HUES48 (cell line): Measurements from ENCODE around the gene MAGEA3.
"Not testable (repeated sequence)": the region's sequence is repeated elsewhere in the genome, so short reads cannot be mapped to it uniquely, and the experiment has no call there.

Experiments used
- H3K27ac ChIP-seq: one replicate; pipeline ENCODE4 v1.7.0; 2013; ENCODE audit warnings: low read depth, low read length, inconsistent platforms
- H3K27me3 ChIP-seq: 2 replicates; pipeline ENCODE4 v1.6.1; 2013; ENCODE audit warnings: mild to moderate bottlenecking, low read length; ENCODE audit not compliant: control insufficient read depth, insufficient read depth
- H3K36me3 ChIP-seq: 2 replicates; pipeline ENCODE4 v1.6.1; 2013; ENCODE audit warnings: low read length; ENCODE audit not compliant: control insufficient read depth, insufficient read depth
- H3K4me1 ChIP-seq: 2 replicates; pipeline ENCODE4 v1.6.1; 2013; ENCODE audit warnings: mild to moderate bottlenecking, low read length; ENCODE audit not compliant: control insufficient read depth, insufficient read depth
- H3K4me3 ChIP-seq: 2 replicates; pipeline ENCODE4 v1.5.1; 2013; ENCODE audit warnings: mild to moderate bottlenecking, low read depth, low read length
- H3K9ac ChIP-seq: 2 replicates; pipeline ENCODE4 v1.6.1; 2013; ENCODE audit warnings: mild to moderate bottlenecking, low read depth, low read length, moderate library complexity
- H3K9me3 ChIP-seq: 2 replicates; pipeline ENCODE4 v1.6.1; 2013; ENCODE audit warnings: low read length; ENCODE audit not compliant: control insufficient read depth, insufficient read depth

Gene MAGEA3

GRCh38 chrX:152697952-152698931 is at the start of gene MAGEA3:
Gene MAGEA3, plus strand, starts transcription at chrX:152698794. Its CDS starts 2,039 bp downstream, at chrX:152700833.
- not testable (repeated sequence) for H3K36me3 ChIP-seq, H3K27ac ChIP-seq, H3K9ac ChIP-seq, H3K27me3 ChIP-seq, H3K4me1 ChIP-seq, H3K9me3 ChIP-seq, H3K4me3 ChIP-seq

DNA sequence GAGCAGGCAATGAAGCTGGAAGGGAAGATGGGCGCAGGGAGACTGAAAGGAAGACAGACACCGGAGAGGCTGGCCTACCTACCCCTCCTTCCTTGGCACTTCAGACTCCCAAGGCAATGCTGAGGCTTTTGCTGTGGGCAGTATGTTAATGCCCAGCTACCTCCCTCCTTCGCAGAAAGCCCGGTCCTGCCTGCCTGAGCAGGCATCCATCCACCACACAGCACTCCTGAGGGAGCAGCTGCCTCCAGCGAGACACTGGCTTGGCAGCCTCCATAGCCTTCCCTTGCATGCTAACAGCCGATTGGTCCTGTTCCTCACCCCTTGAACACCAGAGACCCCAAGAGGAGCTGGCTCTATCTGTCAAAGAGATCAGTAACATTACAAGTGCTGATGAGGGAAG is 46.5 kb upstream of the MAGEA3 start:
- H3K27me3 ChIP-seq: no peaks in the 10 kb centered on the region
- H3K9me3 ChIP-seq: peaks cover 62% of the 10 kb centered on the region
- no peak overlapping the region for H3K27ac ChIP-seq

GRCh38 chrX:152652467-152652866 is 46.1 kb upstream of the MAGEA3 start:
- Histone ChIP-seq H3K9ac (no peak overlapping the region), H3K27me3 (no peaks in the 10 kb centered on the region), H3K36me3 (peaks cover 37% of the 10 kb centered on the region), H3K27ac (no peak overlapping the region), H3K4me3 (no peak overlapping the region), H3K9me3 (peaks cover 61% of the 10 kb centered on the region), H3K4me1 (no peaks in the 10 kb centered on the region)

More for the DNA sequence above, 46.5 kb upstream of the MAGEA3 start:
- H3K4me3 ChIP-seq: no peak overlapping the region
- H3K4me1 ChIP-seq: no peaks in the 10 kb centered on the region
- no peak overlapping the region for H3K9ac ChIP-seq
- peaks cover 40% of the 10 kb centered on the region for H3K36me3 ChIP-seq

GRCh38 chrX:152656087-152656486 is 42.5 kb upstream of the MAGEA3 start:
- peaks cover 64% of the 10 kb centered on the region for H3K9me3 ChIP-seq
- H3K9ac ChIP-seq: no peak overlapping the region
- peaks cover 12% of the 10 kb centered on the region for H3K36me3 ChIP-seq
- H3K4me3 ChIP-seq: no peak overlapping the region
- no peaks in the 10 kb centered on the region for H3K27me3 ChIP-seq
- H3K4me1 ChIP-seq: no peaks in the 10 kb centered on the region
- no peak overlapping the region for H3K27ac ChIP-seq

- Histone ChIP-seq H3K27me3 (no peaks in the 10 kb centered on the region), H3K9me3 (peaks cover 59% of the 10 kb centered on the region), H3K9ac (no peak overlapping the region), H3K36me3 (peaks cover 6% of the 10 kb centered on the region), H3K4me1 (no peaks in the 10 kb centered on the region), H3K27ac (no peak overlapping the region), H3K4me3 (no peak overlapping the region)
Measured at GRCh38 chrX:152656890-152657289, 41.7 kb upstream of the MAGEA3 start.

GRCh38 chrX:152658302-152658701 is 40.3 kb upstream of the MAGEA3 start:
- Histone ChIP-seq H3K9me3 (peaks cover 57% of the 10 kb centered on the region), H3K27me3 (no peaks in the 10 kb centered on the region), H3K4me3 (no peak overlapping the region), H3K9ac (no peak overlapping the region), H3K27ac (no peak overlapping the region), H3K36me3 (no peaks in the 10 kb centered on the region; the same call in 1 of the 2 replicates), H3K4me1 (no peaks in the 10 kb centered on the region)

DNA sequence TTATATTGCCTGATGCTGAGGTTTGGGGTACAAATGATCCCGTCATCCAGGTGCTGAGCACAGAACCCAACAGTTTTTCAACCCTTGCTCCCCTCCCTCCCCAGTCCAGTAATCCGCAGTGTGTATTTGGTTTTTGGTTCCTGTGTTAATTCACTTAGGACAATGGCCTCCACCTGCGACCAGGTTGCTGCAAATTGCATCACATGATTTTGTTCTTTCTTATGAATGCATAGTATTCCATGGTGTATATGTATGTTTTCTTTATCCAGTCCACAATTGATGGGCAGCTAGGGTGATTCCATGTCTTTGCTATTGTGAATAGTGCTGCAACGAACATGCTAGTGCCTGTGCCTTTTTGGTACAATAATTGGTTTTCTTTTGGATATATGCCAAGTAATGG is 35.5 kb upstream of the MAGEA3 start:
- Histone ChIP-seq H3K9ac (no peak overlapping the region), H3K27me3 (no peaks in the 10 kb centered on the region), H3K27ac (no peak overlapping the region), H3K9me3 (peaks cover 41% of the 10 kb centered on the region), H3K36me3 (no peaks in the 10 kb centered on the region), H3K4me1 (no peaks in the 10 kb centered on the region), H3K4me3 (no peak overlapping the region)

- Histone ChIP-seq H3K27ac (no peak overlapping the region), H3K27me3 (no peaks in the 10 kb centered on the region), H3K9me3 (peaks cover 7% of the 10 kb centered on the region), H3K4me3 (no peak overlapping the region), H3K9ac (no peak overlapping the region), H3K36me3 (no peaks in the 10 kb centered on the region), H3K4me1 (no peaks in the 10 kb centered on the region)
Measured at GRCh38 chrX:152674135-152674534, 24.5 kb upstream of the MAGEA3 start.

- H3K36me3 ChIP-seq, H3K9ac ChIP-seq, H3K27me3 ChIP-seq, H3K4me1 ChIP-seq, H3K4me3 ChIP-seq, H3K9me3 ChIP-seq, H3K27ac ChIP-seq: not testable (repeated sequence)
Measured at GRCh38 chrX:152674652-152675051, 23.9 kb upstream of the MAGEA3 start.

DNA sequence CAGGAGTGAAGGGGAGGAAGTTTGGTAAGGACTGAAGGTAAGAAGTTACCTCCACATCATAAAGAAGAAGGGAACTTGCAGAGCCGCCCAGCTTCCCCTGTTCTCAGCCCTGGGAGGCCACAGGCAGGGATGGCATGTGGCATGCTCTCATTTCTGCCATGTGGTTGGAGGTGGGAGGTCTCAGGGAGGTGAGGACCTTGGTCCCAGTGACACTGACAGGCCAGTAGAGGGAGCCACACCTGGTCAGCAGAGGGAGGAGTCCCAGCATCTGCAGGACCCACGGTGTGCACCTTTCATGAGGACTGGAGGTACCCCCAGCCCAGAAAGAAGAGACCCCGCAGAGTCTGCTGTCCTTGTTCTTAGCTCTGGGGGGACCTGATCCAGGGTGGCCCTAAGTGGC is 17.6 kb upstream of the MAGEA3 start:
- not testable (repeated sequence) for H3K27ac ChIP-seq, H3K4me1 ChIP-seq, H3K27me3 ChIP-seq, H3K36me3 ChIP-seq, H3K4me3 ChIP-seq, H3K9me3 ChIP-seq, H3K9ac ChIP-seq

GRCh38 chrX:152700390-152700789 is 1.8 kb downstream of the MAGEA3 start:
- not testable (repeated sequence) for H3K27me3 ChIP-seq, H3K27ac ChIP-seq, H3K36me3 ChIP-seq, H3K4me1 ChIP-seq, H3K9ac ChIP-seq, H3K4me3 ChIP-seq, H3K9me3 ChIP-seq
